ENCODE results near the gene DRG2. TPM values are rescaled to one million over a fixed set of nuclear protein-coding genes. Genes with fewer than 3 reads are reported as not detected.

The DRG2 gene
- total RNA-seq, 2 donors from 2014 or later = 17.8 to 30.1 TPM

GRCh38 chr17:18156976-18157280 is 69.2 kb downstream of the DRG2 start:
- Histone ChIP-seq H3K27ac (no peak overlapping the region), H3K27me3 (no peaks in the 10 kb centered on the region), H3K4me3 (no peak overlapping the region), H3K36me3 (replicated peaks in 1 of 2; ENCODE audit: insufficient read depth in 1 of 2, low read depth in 2 of 2) (no peaks in the 10 kb centered on the region), H3K4me1 (peaks cover 18% of the 10 kb centered on the region), H3K9me3 (no peaks in the 10 kb centered on the region)
- intact Hi-C loops (cut with DNase I) = no loop called here
- ATAC-seq = no peak
- WGBS, 2 donors = 83 to 90% methylated on average over 1 to 10 of the region's 10 CpGs
- DNase-seq = no peak
- TF ChIP-seq CTCF (IDR thresholded peaks at IDR 0.05) = no peak
- TF ChIP-seq POLR2A (IDR thresholded peaks at IDR 0.05) = no peak

Other genes starting within 250 kb of the DRG2 start
- gene TOM1L2, start 115.5 kb upstream of the DRG2 start, total RNA-seq = 10 to 100 TPM; 35.9 to 55.8 TPM
- gene DRC3, start 115.1 kb upstream of the DRG2 start, total RNA-seq = 1 to 10 TPM; 2.9 to 6.9 TPM
- gene ATPAF2, start 48.8 kb upstream of the DRG2 start, total RNA-seq = 10 to 100 TPM; 10.9 to 34.3 TPM
- 10 to 100 TPM in 1 of 2 donors, 1 to 10 TPM in 1; 3.6 to 20.4 TPM for gene GID4, start 48.5 kb upstream of the DRG2 start, total RNA-seq
- 1 to 10 TPM in 1 of 2 donors, under 1 TPM in 1; under 0.01 to 1.3 TPM for gene MYO15A, start 20.8 kb downstream of the DRG2 start, total RNA-seq
- 10 to 100 TPM; 45.4 to 48.8 TPM for gene ALKBH5, start 95.9 kb downstream of the DRG2 start, total RNA-seq
- gene LLGL1, start 137.7 kb downstream of the DRG2 start, total RNA-seq = 10 to 100 TPM in 1 of 2 donors, 1 to 10 TPM in 1; 6.6 to 11.4 TPM
- gene FLII, start 170.8 kb downstream of the DRG2 start, total RNA-seq = 100 to 1,000 TPM; 154 to 173 TPM
- gene MIEF2, start 172.7 kb downstream of the DRG2 start, total RNA-seq = 10 to 100 TPM; 16.2 to 21.8 TPM
- 10 to 100 TPM; 13.2 to 22.3 TPM for gene TOP3A, start 227.0 kb downstream of the DRG2 start, total RNA-seq
- 1 to 10 TPM; 7.9 to 9.1 TPM for gene SMCR8, start 227.3 kb downstream of the DRG2 start, total RNA-seq

All from body of pancreas (tissue), 4 donors.